ENCODE results near the gene CXCL12.

- TF ChIP-seq CTCF (conservative IDR thresholded peaks at IDR 0.05): no peak
- no peak for TF ChIP-seq ZFX (IDR thresholded peaks at IDR 0.05)
These were observed 40.6 kb upstream of the CXCL12 start for GRCh38 chr10:44425466-44425865.
